Measurements from ENCODE around the gene MIS18A. TPM values are rescaled to one million over a fixed set of nuclear protein-coding genes. Genes with fewer than 3 reads are reported as not detected.
"Not testable (repeated sequence)": the region's sequence is repeated elsewhere in the genome, so short reads cannot be mapped to it uniquely, and the experiment has no call there.

The MIS18A gene, protein sequence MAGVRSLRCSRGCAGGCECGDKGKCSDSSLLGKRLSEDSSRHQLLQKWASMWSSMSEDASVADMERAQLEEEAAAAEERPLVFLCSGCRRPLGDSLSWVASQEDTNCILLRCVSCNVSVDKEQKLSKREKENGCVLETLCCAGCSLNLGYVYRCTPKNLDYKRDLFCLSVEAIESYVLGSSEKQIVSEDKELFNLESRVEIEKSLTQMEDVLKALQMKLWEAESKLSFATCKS
- total RNA-seq = 7.2 and 17.2 TPM in 2 replicates

DNA sequence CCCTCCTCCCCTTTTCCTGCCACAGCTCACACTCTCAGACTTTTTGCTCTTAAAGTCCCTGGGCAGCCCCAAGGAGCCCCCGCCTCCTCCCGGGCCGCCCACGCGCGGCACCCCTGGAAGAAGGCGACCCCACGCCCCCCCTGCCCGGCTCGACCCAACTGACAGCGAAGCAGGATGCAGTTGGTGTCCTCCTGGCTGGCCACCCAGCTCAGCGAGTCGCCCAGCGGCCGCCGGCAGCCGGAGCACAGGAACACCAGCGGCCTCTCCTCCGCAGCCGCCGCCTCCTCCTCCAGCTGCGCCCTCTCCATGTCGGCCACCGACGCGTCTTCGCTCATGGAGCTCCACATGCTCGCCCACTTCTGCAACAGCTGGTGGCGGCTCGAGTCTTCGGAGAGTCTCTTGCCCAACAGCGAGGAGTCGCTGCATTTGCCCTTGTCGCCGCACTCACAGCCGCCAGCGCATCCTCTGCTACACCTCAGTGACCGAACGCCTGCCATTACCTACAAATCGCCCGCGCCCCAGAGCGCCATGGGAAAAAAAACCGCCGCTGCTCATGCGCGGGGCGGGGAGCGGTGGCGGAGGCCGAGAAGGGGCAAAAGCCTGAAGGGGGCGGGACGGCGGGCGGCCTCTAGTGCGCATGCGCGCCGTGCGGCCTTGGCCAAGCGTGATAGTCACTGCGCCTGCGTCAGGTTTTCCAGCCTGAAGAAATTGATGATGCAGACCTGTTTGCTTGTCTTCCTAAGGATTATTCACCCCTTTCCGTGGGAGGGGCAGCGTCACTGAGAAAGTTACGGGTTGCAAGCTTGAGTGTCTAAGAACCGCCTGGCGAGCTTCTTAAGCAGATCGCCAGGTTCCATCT lies at the start of gene MIS18A:
Gene MIS18A (minus strand): TSS at position 532 of the 859 bp plus-strand sequence. CDS start 35 bp downstream, at position 497.
- DNase-seq (ENCODE audit: low read depth) = peak; percentile 97

DNA sequence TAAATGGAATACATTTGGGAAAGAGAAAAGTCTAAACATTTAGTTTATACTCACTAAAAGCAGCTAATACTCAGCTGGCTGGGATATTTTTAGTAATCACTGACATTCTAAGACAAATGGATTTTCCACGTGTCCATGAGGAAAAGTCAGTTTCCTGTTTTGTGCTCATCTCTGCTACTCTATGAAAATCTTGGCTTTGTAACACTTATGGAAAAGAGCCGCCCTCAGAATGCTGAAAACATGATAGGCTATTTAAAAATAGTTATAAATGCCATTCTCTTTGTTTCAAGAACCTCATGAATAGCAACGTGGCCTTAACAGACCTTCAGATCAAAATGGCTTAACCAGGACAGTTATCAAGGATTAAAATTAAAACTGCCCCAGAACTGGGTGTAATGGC lies 49.7 kb upstream of the MIS18A start:
- DNase-seq (ENCODE audit: low read depth) = no peak

DNA sequence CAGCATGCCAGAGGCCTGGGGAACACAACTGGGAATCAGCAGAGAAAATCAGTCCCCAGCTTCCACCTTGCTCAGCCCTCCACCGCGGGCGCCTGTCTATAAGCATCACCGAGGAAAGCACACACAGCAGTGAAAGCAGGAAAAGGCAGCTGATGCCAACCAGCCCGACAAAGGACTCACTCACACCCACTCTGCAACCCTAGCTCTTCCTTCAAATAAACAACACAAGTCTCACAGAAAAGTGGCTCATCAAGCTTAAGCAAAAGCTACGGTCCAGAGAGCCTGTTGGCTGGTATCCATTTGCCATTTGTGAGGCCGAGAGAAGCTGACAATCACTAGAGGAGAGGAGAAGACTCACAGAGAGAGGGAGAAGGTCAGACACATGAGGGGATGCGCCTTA lies 46.9 kb upstream of the MIS18A start:
- DNase-seq (ENCODE audit: low read depth) = no peak

DNA sequence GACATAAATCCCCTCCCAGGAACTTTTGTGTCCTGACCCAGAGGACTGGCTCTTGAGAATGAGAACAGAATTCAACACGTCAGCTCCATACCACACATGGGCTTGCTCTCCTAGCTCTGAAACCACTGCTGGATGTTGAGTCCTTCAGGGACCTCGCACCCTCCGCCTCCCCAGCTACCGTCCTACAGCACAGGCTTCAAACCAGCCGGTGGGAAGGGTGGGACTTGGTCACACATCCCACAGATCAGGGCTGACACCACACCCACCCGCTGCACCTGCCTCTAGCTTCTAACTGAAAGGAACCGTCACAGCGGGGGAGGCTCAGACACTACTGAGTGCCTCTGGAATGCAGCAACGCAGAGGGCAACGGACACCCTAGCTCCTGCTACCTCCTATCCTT lies 43.8 kb upstream of the MIS18A start:
- no peak for DNase-seq (ENCODE audit: low read depth)

DNA sequence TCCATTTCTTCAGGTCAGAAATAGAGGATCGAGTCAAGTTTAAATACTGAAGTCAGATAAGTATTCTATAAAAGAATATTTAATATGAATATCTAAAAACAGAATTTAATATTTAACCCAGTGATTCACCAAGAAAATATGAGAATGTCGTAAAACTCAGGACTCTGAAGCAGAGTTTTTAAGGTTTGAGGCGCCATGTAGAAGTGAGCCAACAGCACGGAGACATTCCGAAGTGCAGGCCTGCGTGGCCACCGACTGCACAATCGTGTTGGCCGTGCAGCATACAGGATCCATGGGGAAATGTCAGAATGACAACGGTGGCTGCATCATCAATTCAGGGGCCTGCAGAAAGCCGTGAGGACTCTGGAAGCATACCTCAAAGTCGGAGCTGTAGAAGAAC lies 43.3 kb upstream of the MIS18A start:
- no peak for DNase-seq (ENCODE audit: low read depth)

DNA sequence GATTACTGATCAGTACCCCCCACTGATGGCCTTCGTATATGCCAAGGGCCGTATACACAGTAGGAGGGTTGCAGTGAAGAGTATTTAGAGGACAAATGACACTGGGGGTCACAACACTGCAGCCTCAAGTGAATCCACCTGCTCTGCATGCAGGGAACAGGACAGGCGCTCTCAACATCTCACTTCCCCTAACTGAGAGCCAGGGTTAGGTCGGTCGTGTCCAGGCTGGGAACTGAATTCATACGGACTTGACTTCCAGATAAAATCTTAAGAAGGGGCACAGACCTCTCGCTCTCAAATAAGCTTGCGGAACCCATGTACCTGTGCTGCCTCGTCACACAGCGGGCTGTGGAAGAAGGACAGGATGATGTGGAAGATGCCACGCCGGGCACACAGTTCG lies 42.6 kb upstream of the MIS18A start:
- no peak for DNase-seq (ENCODE audit: low read depth)

DNA sequence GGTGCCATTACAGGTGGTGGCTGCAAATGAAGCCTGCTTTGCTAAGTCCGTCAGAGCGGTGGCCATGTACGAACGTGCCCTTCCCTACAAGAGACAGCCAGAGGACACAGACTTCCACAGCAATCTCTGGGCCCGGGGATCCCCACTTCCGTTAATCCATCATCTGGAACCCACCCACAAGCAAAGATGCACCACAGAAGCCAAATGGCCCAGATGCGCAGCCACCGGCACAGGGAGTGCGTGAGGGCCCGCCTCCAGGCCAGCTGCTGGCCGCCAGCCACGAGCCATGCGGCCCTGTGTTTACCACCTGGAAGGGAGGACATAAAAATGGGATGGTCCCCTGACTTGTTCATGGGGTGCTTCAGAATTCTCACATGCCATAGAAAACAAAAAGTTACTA lies 41.9 kb upstream of the MIS18A start:
- no peak for DNase-seq (ENCODE audit: low read depth)

DNA sequence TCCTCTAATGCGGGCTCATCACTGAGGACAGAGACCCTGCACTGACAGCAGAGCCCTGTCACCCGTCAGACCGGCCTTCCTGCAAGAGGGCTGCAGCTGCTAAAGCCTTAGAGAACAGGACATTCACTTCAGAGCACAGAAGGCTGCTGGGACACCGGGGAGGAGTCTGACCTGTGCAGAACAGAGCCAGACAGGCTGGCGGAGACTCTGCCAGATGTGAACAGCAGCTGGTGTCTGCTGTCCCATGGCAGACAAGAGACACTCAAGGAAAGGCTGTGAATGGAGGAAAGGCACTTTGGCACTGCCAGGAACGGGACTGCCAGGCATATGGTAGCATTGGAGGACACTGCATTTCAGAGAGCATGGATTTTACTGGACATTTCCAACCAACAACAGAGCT lies 41.2 kb upstream of the MIS18A start:
- no peak for DNase-seq (ENCODE audit: low read depth)

DNA sequence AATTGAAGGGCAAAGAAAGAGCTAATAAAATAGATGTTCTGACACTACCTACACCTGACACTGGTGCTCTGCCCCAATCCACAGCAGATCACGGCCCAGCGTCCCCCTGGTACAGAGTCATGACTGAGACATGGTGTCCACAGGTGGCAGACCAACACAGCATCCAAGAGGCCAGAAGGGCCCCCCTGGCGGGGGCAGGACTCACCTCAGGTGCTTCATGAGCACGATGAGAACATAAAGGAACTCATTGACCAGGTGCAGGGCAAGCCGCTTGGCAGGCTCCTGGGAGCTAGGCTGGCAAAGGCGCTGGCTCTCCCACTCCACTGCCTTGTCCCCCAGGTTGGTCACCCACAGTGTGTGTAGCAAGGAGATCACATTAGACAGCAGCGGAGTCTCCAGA lies 40.2 kb upstream of the MIS18A start:
- no peak for DNase-seq (ENCODE audit: low read depth)

DNA sequence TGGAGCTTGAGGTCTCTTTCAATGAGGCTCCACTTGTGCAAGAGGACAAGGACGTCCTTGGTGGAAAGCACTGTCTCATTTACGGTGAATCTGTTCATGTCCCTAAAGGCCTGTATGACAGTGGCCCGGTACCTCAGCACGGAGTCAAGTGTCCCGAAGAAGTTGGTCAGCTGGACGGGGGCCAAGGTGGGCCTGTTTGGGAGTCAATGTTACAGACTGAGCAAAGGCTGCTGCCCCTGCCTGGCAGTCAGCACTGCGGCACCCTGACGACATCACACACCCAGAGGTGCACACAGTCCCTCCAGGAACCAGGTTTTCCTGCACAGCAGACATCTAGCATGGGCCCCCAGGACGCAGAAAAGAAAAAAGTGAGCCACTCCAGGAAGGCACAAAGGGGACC lies 38.9 kb upstream of the MIS18A start:
- no peak for DNase-seq (ENCODE audit: low read depth)

DNA sequence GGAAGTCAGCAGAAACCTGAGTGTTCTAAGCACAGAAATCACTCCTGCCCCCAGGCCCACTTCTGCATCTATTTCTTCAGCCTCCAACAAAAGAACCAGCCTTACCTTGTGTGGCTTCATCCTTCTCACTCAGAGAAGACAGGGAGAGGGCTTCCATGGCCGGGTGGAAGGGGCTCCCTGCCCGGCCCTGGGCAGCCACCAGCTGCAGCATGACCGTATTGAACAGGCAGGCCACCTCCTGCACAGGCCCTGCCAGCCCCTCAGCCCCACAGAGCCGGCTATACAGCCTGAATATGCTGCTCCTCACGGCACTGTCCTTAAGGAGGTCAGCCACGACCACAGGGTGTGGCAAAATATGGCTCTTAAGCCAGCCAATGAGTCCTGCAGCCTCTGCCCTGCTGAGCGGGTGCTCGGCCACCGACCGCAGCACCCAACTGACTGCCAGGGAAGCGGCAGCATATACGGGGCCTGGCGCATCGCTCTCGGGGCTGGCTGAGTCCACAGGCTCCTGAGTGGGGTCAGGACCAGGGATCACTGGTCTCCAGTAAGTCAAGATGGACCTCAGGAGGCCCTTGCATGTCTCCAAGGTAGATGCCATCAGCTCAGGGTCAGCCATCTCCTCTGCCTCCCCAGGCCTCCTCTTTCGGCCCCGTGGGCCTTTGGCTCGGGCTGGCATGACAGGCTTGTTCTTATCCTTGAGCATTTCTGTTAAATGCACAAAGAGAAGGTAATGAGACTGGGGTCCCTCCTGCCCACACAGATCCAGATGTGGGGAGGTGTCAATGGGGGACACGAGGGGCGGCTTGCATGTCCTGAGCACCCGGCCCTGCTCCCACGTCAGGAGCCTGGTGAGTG lies 37.7 kb upstream of the MIS18A start:
- DNase-seq (ENCODE audit: low read depth) = no peak

DNA sequence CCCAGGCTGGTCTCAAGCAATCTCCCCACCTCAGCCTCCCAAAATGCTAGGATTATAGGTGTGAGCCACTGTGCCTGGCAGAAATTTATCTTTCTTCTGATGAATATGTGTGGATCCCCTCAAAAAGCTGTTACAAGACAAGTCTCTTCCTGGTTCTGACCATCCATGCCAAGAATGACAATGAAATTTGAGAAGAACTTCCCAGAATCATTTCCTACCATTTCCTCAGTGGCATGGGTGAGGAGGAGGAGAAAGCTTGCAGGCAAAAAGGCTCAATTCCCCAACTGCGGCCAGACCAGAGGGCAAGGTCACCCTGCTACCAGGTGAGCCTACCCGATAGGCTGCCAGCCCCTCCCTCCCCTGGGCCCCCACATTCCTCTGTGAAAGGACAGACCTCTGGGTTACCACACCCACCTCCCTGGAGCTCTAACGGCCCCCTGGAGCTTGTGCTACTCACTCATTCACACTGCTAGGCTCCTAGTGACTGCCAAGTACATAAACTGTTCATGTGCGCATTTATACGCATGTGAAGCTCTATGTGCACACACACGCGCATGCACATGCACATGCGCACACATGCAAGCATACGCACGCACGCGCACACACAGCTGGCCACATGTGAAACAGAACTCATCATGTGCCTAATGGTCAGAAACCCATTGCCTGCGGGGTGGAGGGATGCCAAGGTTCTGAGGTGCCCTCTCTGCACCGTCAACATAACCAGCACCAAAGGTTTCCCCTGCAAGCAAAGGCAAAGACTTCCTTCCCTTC lies 36.8 kb upstream of the MIS18A start:
- DNase-seq (ENCODE audit: low read depth) = no peak

DNA sequence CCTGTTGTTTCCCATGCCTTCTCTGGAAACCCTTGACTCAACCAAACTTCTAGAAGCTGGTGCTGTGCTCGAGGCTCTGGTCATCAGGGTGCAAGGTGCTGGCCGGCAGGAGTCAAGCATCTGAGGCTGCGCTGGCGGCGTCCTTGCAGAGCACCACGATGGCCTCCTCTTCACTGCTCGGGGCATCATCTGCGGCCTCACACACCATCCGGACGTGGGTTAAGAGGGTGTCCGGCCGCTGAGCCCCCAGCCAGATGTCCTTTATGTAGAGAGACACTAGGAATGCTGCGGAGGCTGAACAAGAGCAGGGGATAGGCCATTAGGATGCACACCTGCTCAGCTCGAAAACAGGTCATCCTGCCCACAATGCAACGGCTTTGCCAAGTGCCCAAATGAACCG lies 36.0 kb upstream of the MIS18A start:
- no peak for DNase-seq (ENCODE audit: low read depth)

DNA sequence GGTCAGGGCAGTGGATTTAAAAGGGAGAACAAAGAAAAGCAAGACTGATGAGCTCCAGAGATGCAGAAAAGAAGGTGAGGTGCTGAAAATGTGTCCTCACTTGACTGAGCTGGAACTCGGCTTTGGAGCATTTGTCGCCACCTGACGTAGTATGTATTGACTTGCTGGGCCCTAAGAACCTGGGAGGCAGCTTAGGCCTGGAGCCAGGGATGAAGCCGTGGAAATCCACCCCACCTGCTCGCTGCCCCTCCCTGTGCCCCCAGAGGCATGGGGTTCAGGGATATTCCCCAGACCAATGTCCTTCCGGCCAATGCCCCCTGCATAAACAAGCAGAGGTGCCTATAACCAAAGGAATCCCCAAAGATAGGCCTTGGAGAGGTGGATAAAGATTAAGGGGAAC lies 34.1 kb upstream of the MIS18A start:
- no peak for DNase-seq (ENCODE audit: low read depth)

DNA sequence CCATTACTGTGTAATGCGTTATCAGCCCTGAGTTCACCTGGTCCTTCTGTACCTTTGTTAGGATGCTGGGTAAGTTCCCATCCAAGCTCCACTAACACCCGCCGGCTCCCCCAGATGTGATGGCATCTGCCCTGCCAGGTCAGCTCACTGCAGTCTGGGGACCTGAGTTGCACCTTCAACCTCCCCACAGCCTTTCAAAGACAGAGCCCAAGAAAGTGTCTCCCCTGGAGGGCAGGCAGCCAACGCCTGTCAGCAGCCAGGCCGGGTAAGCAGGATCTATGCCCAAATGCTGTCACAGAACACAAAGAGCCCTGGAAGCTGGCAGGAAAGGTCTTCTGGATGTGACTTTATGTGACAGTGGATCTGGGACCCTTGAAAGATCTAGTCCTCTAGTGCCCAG lies 33.5 kb upstream of the MIS18A start:
- DNase-seq (ENCODE audit: low read depth) = no peak

DNA sequence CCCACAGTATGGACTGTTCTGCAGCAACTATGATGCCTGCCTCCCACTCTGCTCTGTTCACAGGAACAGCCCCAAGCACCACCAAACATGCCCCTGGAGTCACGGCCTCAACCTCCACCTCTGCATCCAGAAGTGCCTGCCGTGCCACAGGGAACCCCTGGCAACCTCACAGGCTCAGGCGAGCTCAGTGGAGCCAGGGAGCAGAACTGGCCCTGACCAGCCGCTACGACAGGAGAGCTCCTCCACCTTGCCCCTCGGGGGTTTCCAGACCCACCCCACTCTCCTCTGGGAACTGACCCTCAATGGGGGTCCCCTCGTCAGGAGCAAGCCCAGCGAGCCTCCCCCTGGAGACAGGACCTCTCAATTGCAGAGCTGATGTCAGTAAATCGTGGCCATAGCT lies 32.8 kb upstream of the MIS18A start:
- DNase-seq (ENCODE audit: low read depth) = no peak

DNA sequence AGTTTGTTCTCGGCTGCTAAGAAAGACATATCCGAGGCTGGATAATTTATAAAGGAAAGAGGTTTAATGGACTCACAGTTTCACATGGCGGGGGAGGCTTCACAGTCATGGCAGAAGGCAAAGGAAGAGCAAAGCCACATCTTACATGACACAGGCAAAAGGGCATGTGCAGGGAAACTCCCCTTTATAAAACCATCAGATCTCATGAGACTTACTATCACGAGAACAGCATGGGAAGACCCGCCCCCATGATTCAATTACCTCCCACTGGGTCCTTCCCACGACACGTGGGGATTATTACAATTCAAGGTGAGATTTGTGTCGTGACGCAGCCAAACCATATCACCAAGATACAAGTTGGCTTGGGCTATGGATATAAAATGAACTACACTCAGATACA lies 32.1 kb upstream of the MIS18A start:
- not testable (repeated sequence) for DNase-seq (ENCODE audit: low read depth)

DNA sequence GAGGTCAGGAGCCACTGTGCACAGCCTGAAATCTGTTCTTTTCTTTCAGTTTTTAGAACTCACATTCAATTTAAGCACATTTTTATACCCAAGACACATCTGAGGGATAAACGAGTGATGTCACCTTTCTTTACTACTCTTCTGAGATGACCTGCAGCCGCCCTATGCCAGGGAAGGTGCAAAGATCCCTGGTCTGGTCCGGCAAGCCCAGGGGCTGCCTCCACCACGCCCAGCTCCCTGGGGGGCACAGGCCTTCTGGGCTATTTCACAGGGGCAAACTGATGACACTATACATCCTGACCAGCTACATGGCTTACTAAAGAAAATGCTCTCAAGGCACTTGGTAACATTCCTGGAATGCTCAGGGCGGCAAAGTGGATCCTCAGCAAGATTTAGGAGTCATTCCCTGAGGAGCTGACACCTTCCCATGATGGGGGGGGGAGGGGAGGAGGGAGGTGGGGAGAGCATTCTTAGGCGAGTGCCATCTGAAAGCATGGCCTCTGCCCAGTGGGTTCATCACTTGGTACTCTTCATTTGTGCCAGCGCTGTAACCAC lies 31.1 kb upstream of the MIS18A start:
- no peak for DNase-seq (ENCODE audit: low read depth)

DNA sequence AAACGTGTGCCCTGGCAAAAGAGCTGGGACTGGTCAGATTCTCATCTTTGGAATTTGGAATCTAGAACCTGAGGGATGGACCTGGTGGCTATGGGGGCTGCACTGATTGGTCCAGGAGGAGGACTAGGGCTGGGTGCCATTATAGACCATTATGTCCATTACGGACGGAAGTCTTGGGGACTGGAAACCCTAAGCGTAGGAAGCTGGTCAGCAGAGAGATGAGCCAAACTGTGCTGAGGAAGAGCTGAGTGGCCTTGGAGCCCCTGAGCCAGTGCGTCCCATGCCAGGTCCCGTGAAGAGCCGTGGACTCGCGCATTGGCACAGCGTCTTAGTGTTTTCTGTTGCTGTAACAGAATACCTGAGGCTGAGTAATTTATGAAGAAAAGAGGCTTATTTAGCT lies 29.8 kb upstream of the MIS18A start:
- no peak for DNase-seq (ENCODE audit: low read depth)

DNA sequence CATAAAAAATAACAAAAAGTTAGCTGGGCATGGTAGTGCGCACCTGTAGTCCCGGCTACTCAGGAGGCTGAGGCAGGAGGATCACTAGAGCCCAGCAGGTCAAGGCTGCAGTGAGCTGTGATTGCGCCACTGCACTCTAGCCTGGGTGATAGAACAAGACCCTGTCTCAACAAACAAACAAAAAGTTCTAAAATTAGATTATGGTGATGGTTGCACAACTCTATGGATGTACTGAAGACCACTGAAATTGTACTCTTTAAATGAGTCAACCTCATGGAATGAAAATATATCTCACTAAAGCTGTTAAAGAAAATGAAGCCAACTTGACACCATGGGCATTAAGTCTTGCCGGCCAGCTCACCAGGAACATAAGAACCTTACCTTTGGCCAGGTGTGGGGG lies 28.9 kb upstream of the MIS18A start:
- DNase-seq (ENCODE audit: low read depth) = peak; percentile 13

DNA sequence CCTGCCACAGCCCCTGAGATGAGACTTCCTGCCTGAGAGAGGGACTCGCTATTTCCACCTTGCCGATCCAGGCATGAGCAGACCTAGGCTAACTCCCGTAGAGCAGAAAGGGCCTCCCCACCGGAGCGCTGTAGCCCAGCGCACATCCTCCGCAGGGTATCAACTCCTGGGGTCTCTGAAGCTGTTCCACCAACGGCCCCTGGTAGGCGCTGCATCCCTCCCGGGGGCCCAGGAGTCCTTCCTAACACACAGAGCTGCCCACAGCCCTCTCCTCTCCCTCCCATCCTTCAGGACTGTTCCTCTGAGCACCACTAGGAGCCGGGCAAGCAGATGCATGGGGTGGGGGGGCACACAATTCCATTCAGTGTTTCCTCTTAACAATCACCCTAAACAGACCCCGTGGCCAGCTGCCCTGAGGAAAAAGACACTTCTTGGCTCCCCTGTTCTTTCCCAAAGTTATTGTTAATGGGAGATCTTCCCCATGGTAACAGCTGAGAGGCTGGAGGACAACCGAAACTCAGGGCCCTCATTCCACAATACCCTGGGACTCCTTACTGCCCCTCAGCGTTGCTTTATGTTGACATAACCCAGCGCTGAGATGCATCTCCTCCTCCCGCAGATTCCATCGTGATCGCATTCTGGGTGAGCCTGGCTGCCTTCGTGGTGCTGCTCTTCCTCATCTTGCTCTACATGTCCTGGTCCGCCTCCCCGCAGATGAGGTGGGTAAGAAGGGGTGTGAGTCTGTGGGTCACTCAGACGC lies 27.4 kb upstream of the MIS18A start:
- DNase-seq (ENCODE audit: low read depth) = no peak
